ENCODE results near the gene P2RX2.

The P2RX2 gene

GRCh38 chr12:132618683-132619043, at the start of gene P2RX2:
Gene P2RX2, plus strand, starts transcription at chr12:132618776. Its CDS starts 41 bp downstream, at chr12:132618817.
- no peak for DNase-seq

- no peak for DNase-seq
Observed at GRCh38 chr12:132568826-132569480, 49.6 kb upstream of the P2RX2 start.

- no peak for DNase-seq
Observed at GRCh38 chr12:132569856-132570480, 48.6 kb upstream of the P2RX2 start.

GRCh38 chr12:132570635-132571034, 47.9 kb upstream of the P2RX2 start:
- no peak for DNase-seq

GRCh38 chr12:132571051-132571450, 47.5 kb upstream of the P2RX2 start:
- no peak for DNase-seq

- no peak for DNase-seq
Observed at GRCh38 chr12:132571598-132571997, 47.0 kb upstream of the P2RX2 start.

GRCh38 chr12:132572106-132572505, 46.5 kb upstream of the P2RX2 start:
- DNase-seq: no peak

- DNase-seq: no peak
Observed at GRCh38 chr12:132572801-132573760, 45.5 kb upstream of the P2RX2 start.

- DNase-seq: no peak
Observed at GRCh38 chr12:132574271-132574996, 44.1 kb upstream of the P2RX2 start.

- DNase-seq: no peak
Observed at GRCh38 chr12:132575661-132576060, 42.9 kb upstream of the P2RX2 start.

- no peak for DNase-seq
Observed at GRCh38 chr12:132576701-132577100, 41.9 kb upstream of the P2RX2 start.

- no peak for DNase-seq
Observed at GRCh38 chr12:132577191-132577920, 41.2 kb upstream of the P2RX2 start.

- no peak for DNase-seq
Observed at GRCh38 chr12:132578118-132578517, 40.5 kb upstream of the P2RX2 start.

- no peak for DNase-seq
Observed at GRCh38 chr12:132578826-132579225, 39.8 kb upstream of the P2RX2 start.

GRCh38 chr12:132579744-132580143, 38.8 kb upstream of the P2RX2 start:
- no peak for DNase-seq

GRCh38 chr12:132580701-132581292, 37.8 kb upstream of the P2RX2 start:
- DNase-seq: no peak

- DNase-seq: no peak
Observed at GRCh38 chr12:132581348-132582057, 37.1 kb upstream of the P2RX2 start.

GRCh38 chr12:132582058-132582420, 36.5 kb upstream of the P2RX2 start:
- DNase-seq: no peak

- no peak for DNase-seq
Observed at GRCh38 chr12:132582582-132583410, 35.8 kb upstream of the P2RX2 start.

GRCh38 chr12:132583411-132583710, 35.2 kb upstream of the P2RX2 start:
- no peak for DNase-seq

GRCh38 chr12:132583736-132584135, 34.8 kb upstream of the P2RX2 start:
- no peak for DNase-seq
